H1 (cell line): ENCODE results near the gene ZNF524. TPM values are rescaled to one million over a fixed set of nuclear protein-coding genes. Genes with fewer than 3 reads are reported as not detected.

ENCODE experiments used
- CTCF ChIA-PET: fragments of 300-600 bp; sonication (Branson Sonifier 250); formaldehyde crosslinking; loops from one replicate; lab custom pipeline; 2021; ENCODE audit not compliant: partially characterized antibody; lab: Charles Lee
- POLR2A ChIA-PET: fragments of 300-600 bp; sonication (Branson Sonifier 250); formaldehyde crosslinking; loops from one replicate; lab custom pipeline; 2021; ENCODE audit warnings: inconsistent platforms; ENCODE audit not compliant: partially characterized antibody; lab: Charles Lee
- DNase-seq, 2 experiments: peaks; one replicate each; pipeline versions ENCODE4 v3.0.0 to v3.0.0-alpha.2; 2010 to 2022; ENCODE audit warnings: low spot score in 2 of 2, low read depth in 1 of 2, mixed read lengths in 1 of 2
- FAIRE-seq: peaks from 2 replicates; lab custom pipeline; 2011; peaks lifted over from hg19 to GRCh38; lab: Jason Lieb, UNC
- H2AFZ ChIP-seq: 2 replicates; pipeline ENCODE4 v1.8.1; 2012; ENCODE audit warnings: low read length, inconsistent platforms
- H2AK5ac ChIP-seq: 2 replicates; pipeline ENCODE4 v1.6.1; 2013; ENCODE audit warnings: low read depth, low read length
- H2BK120ac ChIP-seq: replicated peaks from 2 replicates; pipeline ENCODE3; 2013; ENCODE audit warnings: low read depth, low read length, inconsistent platforms
- H2BK12ac ChIP-seq: 2 replicates; pipeline ENCODE4 v1.6.1; 2013; ENCODE audit warnings: low read depth, low read length
- H2BK15ac ChIP-seq: 2 replicates; pipeline ENCODE4 v1.6.1; 2013; ENCODE audit warnings: low read length
- H2BK20ac ChIP-seq: 2 replicates; pipeline ENCODE4 v1.6.1; 2013; ENCODE audit warnings: low read length
- H2BK5ac ChIP-seq: 2 replicates; pipeline ENCODE4 v1.6.1; 2013; ENCODE audit warnings: low read depth, low read length
- H3K14ac ChIP-seq: 2 replicates; pipeline ENCODE4 v1.6.1; 2013; ENCODE audit warnings: inconsistent platforms; ENCODE audit not compliant: insufficient read length
- H3K18ac ChIP-seq: 2 replicates; pipeline ENCODE4 v1.6.1; 2013; ENCODE audit warnings: low read length; ENCODE audit errors: extremely low read depth
- H3K23ac ChIP-seq: 2 replicates; pipeline ENCODE4 v1.6.1; 2013; ENCODE audit warnings: inconsistent platforms; ENCODE audit not compliant: insufficient read length
- H3K23me2 ChIP-seq: 2 replicates; pipeline ENCODE4 v1.6.1; 2013; ENCODE audit warnings: low read depth, low read length
- H3K27ac ChIP-seq: 2 replicates; pipeline ENCODE4 v1.6.1; 2011; ENCODE audit warnings: low read depth, low read length, inconsistent platforms
- H3K27me3 ChIP-seq, 4 experiments: replicated peaks in 1 of 4; 1 replicate in 1 of 4; 2 replicates in 3 of 4; pipeline versions ENCODE4 v1.6.1 to v1.8.1; 2011 to 2013; ENCODE audit warnings: low read length in 3 of 4, mild to moderate bottlenecking in 3 of 4, inconsistent platforms in 2 of 4, mixed read lengths in 2 of 4, moderate library complexity in 1 of 4; ENCODE audit not compliant: control insufficient read depth in 3 of 4, insufficient read depth in 3 of 4; ENCODE audit errors: extremely low read depth in 1 of 4
- H3K36me3 ChIP-seq, 4 experiments: 2 replicates each; pipeline versions ENCODE4 v1.6.1 to v1.8.1; 2011 to 2013; ENCODE audit warnings: mild to moderate bottlenecking in 4 of 4, low read length in 3 of 4, moderate library complexity in 2 of 4, control low read depth in 1 of 4, inconsistent platforms in 1 of 4; ENCODE audit not compliant: insufficient read depth in 4 of 4, control insufficient read depth in 2 of 4
- H3K4ac ChIP-seq: replicated peaks from 2 replicates; pipeline ENCODE3; 2013; ENCODE audit warnings: low read length, low read depth, mixed read lengths, inconsistent platforms; ENCODE audit not compliant: insufficient read length
- H3K4me1 ChIP-seq, 4 experiments: replicated peaks in 1 of 4; 1 replicate in 1 of 4; 2 replicates in 3 of 4; pipeline versions ENCODE4 v1.6.1 to v1.8.1; 2011 to 2013; ENCODE audit warnings: low read length in 3 of 4, inconsistent platforms in 2 of 4, mixed read lengths in 1 of 4; ENCODE audit not compliant: insufficient read depth in 4 of 4, control insufficient read depth in 3 of 4
- H3K4me2 ChIP-seq, 2 experiments: 2 replicates each; pipeline versions ENCODE4 v1.6.1 to v1.8.1; 2011 to 2013; ENCODE audit warnings: low read depth in 2 of 2, low read length in 2 of 2, control low read depth in 1 of 2, inconsistent platforms in 1 of 2, mild to moderate bottlenecking in 1 of 2; ENCODE audit not compliant: insufficient read depth in 1 of 2
- H3K4me3 ChIP-seq, 4 experiments: fragments of 200-600, 300-600 bp in 1 of 4; sonication (generic), shearing (Covaris generic), sonication (Bioruptor Twin) in 1 of 4; 2 replicates each; pipeline versions ENCODE4 v1.5.1 to v1.8.1; 2011 to 2016; ENCODE audit warnings: low read length in 4 of 4, low read depth in 3 of 4, control low read depth in 2 of 4, inconsistent platforms in 2 of 4, mild to moderate bottlenecking in 2 of 4, mixed read lengths in 1 of 4, moderate library complexity in 1 of 4; ENCODE audit not compliant: insufficient read depth in 2 of 4; ENCODE audit errors: extremely low read depth in 1 of 4
- H3K56ac ChIP-seq: replicated peaks from 2 replicates; pipeline ENCODE3; 2013; ENCODE audit warnings: low read depth, mild to moderate bottlenecking, mixed read lengths, low read length, inconsistent platforms; ENCODE audit not compliant: insufficient read length
- H3K79me1 ChIP-seq: 2 replicates; pipeline ENCODE4 v1.6.1; 2013; ENCODE audit warnings: low read depth, low read length, control low read depth
- H3K79me2 ChIP-seq, 2 experiments: 2 replicates each; pipeline versions ENCODE4 v1.6.1 to v1.8.1; 2012 to 2013; ENCODE audit warnings: low read length in 2 of 2, mild to moderate bottlenecking in 2 of 2, inconsistent platforms in 1 of 2; ENCODE audit not compliant: insufficient read depth in 2 of 2, control insufficient read depth in 1 of 2
- H3K9ac ChIP-seq, 4 experiments: replicated peaks in 1 of 4; 1 replicate in 1 of 4; 2 replicates in 3 of 4; pipeline versions ENCODE4 v1.6.1 to v1.8.1; 2011 to 2013; ENCODE audit warnings: low read depth in 3 of 4, low read length in 3 of 4, control low read depth in 2 of 4, mild to moderate bottlenecking in 2 of 4, moderate library complexity in 2 of 4, inconsistent platforms in 1 of 4; ENCODE audit errors: extremely low read depth in 1 of 4
- H3K9me3 ChIP-seq, 2 experiments: 2 replicates each; pipeline versions ENCODE4 v1.6.1 to v1.8.1; 2012 to 2013; ENCODE audit warnings: mild to moderate bottlenecking in 2 of 2, moderate library complexity in 2 of 2, control low read depth in 1 of 2, inconsistent platforms in 1 of 2, low read depth in 1 of 2, low read length in 1 of 2, mixed read lengths in 1 of 2; ENCODE audit not compliant: insufficient read depth in 2 of 2
- H4K20me1 ChIP-seq, 2 experiments: replicated peaks in 1 of 2; 2 replicates each; pipeline versions ENCODE3 to v1.8.1; 2011 to 2013; ENCODE audit warnings: inconsistent platforms in 2 of 2, low read length in 2 of 2, mild to moderate bottlenecking in 1 of 2; ENCODE audit not compliant: insufficient read depth in 2 of 2, control insufficient read depth in 1 of 2
- H4K5ac ChIP-seq: 2 replicates; pipeline ENCODE4 v1.6.1; 2013; ENCODE audit warnings: low read length, low read depth, mixed read lengths, inconsistent platforms; ENCODE audit not compliant: insufficient read length
- H4K8ac ChIP-seq: 2 replicates; pipeline ENCODE4 v1.8.0; 2013; ENCODE audit warnings: mild to moderate bottlenecking, moderate library complexity, low read length, inconsistent platforms; ENCODE audit not compliant: insufficient read depth; ENCODE audit errors: extremely low read depth
- H4K91ac ChIP-seq: replicated peaks from 2 replicates; pipeline ENCODE3; 2013; ENCODE audit warnings: low read length, mixed read lengths, inconsistent platforms; ENCODE audit not compliant: insufficient read length
- CEBPB ChIP-seq: IDR thresholded peaks from 2 replicates; pipeline ENCODE4 v1.6.1; 2012; ENCODE audit warnings: low read depth, low read length
- CHD1 ChIP-seq: IDR thresholded peaks from 2 replicates; pipeline ENCODE4 v1.6.1; 2012; ENCODE audit warnings: low read depth, low read length, improper control_type of control experiment
- E2F6 ChIP-seq: IDR thresholded peaks from 2 replicates; pipeline ENCODE4 v1.6.1; 2012; ENCODE audit warnings: inconsistent platforms
- GABPA ChIP-seq: IDR thresholded peaks from 2 replicates; pipeline ENCODE4 v1.6.1; 2011; ENCODE audit warnings: mild to moderate bottlenecking, low read length, moderate library complexity, borderline replicate concordance; ENCODE audit not compliant: insufficient read depth
- PHF8 ChIP-seq: fragments of 200-600 bp; sonication (generic); conservative IDR thresholded peaks from 2 replicates; pipeline ENCODE4 v1.7.1; 2012; ENCODE audit warnings: low read depth, mild to moderate bottlenecking, inconsistent platforms, low read length, moderate library complexity
- POU5F1 ChIP-seq: IDR thresholded peaks from 2 replicates; pipeline ENCODE4 v1.6.1; 2011; ENCODE audit warnings: low read depth, mild to moderate bottlenecking, low read length, moderate library complexity
- SP4 ChIP-seq: IDR thresholded peaks from 2 replicates; pipeline ENCODE4 v1.6.1; 2012; ENCODE audit warnings: low read length, inconsistent platforms
- YY1 ChIP-seq: IDR thresholded peaks from 2 replicates; pipeline ENCODE4 v1.6.1; 2011; ENCODE audit warnings: low read depth, mild to moderate bottlenecking, low read length
- WGBS, 2 experiments: shearing (Covaris generic) in 1 of 2; methylation state at CpG; one replicate each; pipeline versions ENCODE4 v1.1.6 to v1.1.7; 2013 to 2015; ENCODE audit warnings: low lambda C conversion rate in 2 of 2, mixed read lengths in 2 of 2, inconsistent platforms in 1 of 2, low coverage in 1 of 2, missing lambda C conversion rate in 1 of 2; ENCODE audit not compliant: insufficient replicate concordance in 2 of 2, insufficient coverage in 1 of 2, insufficient read length in 1 of 2; ENCODE audit errors: extremely low coverage in 1 of 2, missing lambda C conversion rate in 1 of 2; 5-methylcytosine and 5-hydroxymethylcytosine counted together
- polyA plus RNA-seq, 7 experiments: library from polyadenylated mRNA; depleted of rRNA in 3 of 7; stranded (reverse) in 5 of 7; unstranded in 2 of 7; fragments of >200 nt in 5 of 7; fragments of 200-250 nt in 2 of 7; gene quantifications; 1 replicate in 5 of 7; 2 replicates in 1 of 7; 4 replicates in 1 of 7; pipeline versions ENCODE4 v1.2.1 to v1.2.3, GENCODE V29; 2011 to 2013; ENCODE audit warnings: missing spikeins in 2 of 7, mixed read lengths in 2 of 7
- total RNA-seq: library from RNA; stranded (reverse); fragmentation: NEBNext Ultra II Directional; extraction: Animal tissue kit (Norgen Biotek cat#: 25700); gene quantifications from 2 replicates; pipeline ENCODE4 v1.2.1, GENCODE V29; 2021
- TF ChIP-seq, protein P1 (sequence below): IDR thresholded peaks from 2 replicates; pipeline ENCODE4 v1.6.1; 2012; ENCODE audit warnings: inconsistent platforms

Gene ZNF524
- total and polyA plus RNA-seq, 2 of the 8 experiments (the other 6 are each of a cell fraction or from before 2014, with no cell fraction given): 4.4 to 4.7 TPM

GRCh38 chr19:55643887-55644176 lies 43.7 kb downstream of the ZNF524 start:
- Histone ChIP-seq H3K27me3 (no peaks in the 10 kb centered on the region), H3K18ac (peak overlapping the region; percentile 48; the same call in 1 of the 2 replicates), H3K23me2 (peaks cover 36% of the 10 kb centered on the region), H3K4ac (peak overlapping the region; percentile 91), H3K36me3 (peaks cover 7 to 13% (median 10%) of the 10 kb centered on the region in 4 experiments), H3K14ac (no peak overlapping the region), H2BK12ac (no peak overlapping the region), H3K9me3 (no peaks in the 10 kb centered on the region; a peak in 1 of 4 replicates), H4K8ac (peak overlapping the region; percentile 57), H3K4me1 (peaks cover 0 to 22% (median 12%) of the 10 kb centered on the region in 4 experiments; a peak in 6 of 7 replicates), H4K20me1 (peaks cover 0 to 7% of the 10 kb centered on the region in 2 experiments), H4K91ac (no peak overlapping the region), H3K23ac (no peak overlapping the region), H2AK5ac (no peak overlapping the region), H2BK120ac (peak overlapping the region; percentile 13), H3K27ac (peak overlapping the region; percentile 48), H3K4me2 (peak overlapping the region; percentile 90 to 99), H2BK15ac (no peak overlapping the region), H3K79me1 (peaks cover 11% of the 10 kb centered on the region), H3K56ac (peak overlapping the region; percentile 90), H4K5ac (no peak overlapping the region), H3K9ac (peak overlapping the region; percentile 52 to 88 (median 75)), H2BK5ac (0 out of 2 replicates have a peak overlapping the region, but pooled peaks have one; percentile 35), H2BK20ac (no peak overlapping the region), H3K4me3 (peak overlapping the region; percentile 74 to 98 (median 88)), H3K79me2 (peaks cover 4 to 21% of the 10 kb centered on the region in 2 experiments; a peak in 3 of 4 replicates), H2AFZ (no peak overlapping the region)
- 3% methylated on average over 8 of the region's 15 CpGs; no CpG with 5 or more reads in 1 of the 2 experiments for WGBS, 2 experiments
- TF ChIP-seq, protein P1, sequence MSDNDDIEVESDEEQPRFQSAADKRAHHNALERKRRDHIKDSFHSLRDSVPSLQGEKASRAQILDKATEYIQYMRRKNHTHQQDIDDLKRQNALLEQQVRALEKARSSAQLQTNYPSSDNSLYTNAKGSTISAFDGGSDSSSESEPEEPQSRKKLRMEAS: 0 out of 2 replicates have a peak, but pooled peaks have one; percentile 30
- TF ChIP-seq E2F6 (no peak), CHD1 (no peak), SP4 (no peak), PHF8 (0 out of 2 replicates have a peak, but pooled peaks have one; percentile 18), POU5F1 (no peak), CEBPB (no peak), GABPA (no peak), YY1 (no peak)
- POLR2A ChIA-PET: interaction anchor here (1.0 to 9.2 kb wide), 3 partner anchors 9 to 22 kb away, joined by 3 to 96 read pairs (median 3); no protein-coding TSS in a partner anchor
- CTCF ChIA-PET: interaction anchor here (4.0 to 6.9 kb wide), 2 partner anchors 9 to 12 kb away, joined by 18 to 56 read pairs; no protein-coding TSS in a partner anchor
- DNase-seq (no peak), FAIRE-seq (no peak)
